Embryonic facial prominence (tissue), 1 donor: ENCODE measurements around the gene ZNF174.

Experiments used
- DNase-seq: peaks from one replicate; pipeline ENCODE4 v3.0.0-alpha.2; 2016; ENCODE audit errors: extremely low spot score

The ZNF174 gene

DNA sequence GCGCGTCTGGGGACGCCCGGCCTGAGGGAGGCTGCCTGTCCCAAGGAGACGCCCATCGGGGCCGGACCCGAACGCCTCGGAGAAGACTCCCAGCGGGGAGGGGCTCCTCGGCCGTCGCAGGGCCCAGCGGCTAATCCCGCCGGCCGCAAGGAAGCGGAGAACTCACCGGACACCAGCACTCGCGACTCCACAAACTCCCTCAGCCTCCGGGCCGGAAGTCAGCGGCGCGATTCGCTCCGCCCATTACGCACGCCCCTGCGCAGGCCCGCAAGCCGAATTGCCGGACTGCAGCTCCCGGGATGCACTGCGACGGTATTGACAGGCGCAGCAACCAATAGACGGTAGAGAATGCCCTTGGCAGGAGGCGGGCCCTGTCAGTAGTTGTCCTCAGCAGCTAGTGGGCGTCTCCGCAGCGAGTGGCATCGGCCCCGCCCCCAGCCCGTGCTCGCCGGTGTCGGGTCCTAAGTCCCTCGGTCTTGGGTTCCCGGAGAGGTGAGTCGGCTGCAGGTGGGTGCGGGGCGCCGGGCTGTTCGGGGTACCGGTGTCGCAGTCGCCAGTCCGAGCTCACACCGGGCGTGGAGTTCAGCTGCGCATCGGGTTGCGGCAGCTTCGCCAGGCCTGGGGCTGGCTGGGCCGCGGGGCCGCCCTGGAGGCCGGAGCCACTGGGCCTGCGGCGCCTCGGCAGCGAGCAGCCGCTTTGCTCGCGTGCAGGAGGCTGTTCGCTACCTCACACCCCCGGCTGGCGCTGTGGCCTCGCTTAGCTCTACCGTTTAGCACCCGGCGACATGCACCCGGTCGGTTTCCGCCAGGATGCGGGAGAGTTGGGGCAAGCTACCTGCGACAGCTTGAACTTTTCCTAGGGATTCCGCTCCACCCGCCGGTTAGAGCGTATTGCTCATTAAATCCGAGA, at the start of gene ZNF174, which contains the start of gene ZSCAN32:
Gene ZNF174, plus strand, starts transcription at position 437 of the 910 bp plus-strand sequence. CDS start 790 bp downstream, outside the sequence.
Gene ZSCAN32, minus strand, starts transcription at position 226 of the 910 bp plus-strand sequence. CDS start 3,447 bp downstream, outside the sequence.
- peak; percentile 98 for DNase-seq

DNA sequence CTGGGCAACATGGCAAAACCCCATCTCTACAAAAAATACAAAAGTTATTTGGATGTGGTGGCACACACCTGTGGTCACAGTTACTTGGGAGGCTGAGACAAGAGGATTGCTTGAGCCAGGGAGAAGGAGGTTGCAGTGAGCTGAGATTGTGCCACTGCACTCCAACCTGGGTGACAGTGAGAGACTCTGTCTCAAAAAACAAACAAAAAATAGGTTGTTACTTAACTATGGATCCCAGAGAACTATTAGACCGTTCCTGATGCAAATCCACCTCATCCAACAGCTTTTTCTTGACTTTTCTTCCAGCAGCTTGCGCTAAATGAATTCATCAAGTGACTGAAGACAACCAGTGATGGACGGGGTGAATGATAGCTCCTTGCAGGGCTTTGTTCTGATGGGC, 45.4 kb upstream of the ZNF174 start, which contains the start of gene OR2C1:
Gene OR2C1, plus strand, starts transcription at position 301 of the 400 bp plus-strand sequence. Its CDS starts 52 bp downstream, at position 353.
- no peak for DNase-seq

DNA sequence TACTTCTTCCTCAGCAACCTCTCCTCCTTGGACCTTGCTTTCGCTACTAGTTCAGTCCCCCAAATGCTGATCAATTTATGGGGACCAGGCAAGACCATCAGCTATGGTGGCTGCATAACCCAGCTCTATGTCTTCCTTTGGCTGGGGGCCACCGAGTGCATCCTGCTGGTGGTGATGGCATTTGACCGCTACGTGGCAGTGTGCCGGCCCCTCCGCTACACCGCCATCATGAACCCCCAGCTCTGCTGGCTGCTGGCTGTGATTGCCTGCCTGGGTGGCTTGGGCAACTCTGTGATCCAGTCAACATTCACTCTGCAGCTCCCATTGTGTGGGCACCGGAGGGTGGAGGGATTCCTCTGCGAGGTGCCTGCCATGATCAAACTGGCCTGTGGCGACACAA, 44.9 kb upstream of the ZNF174 start:
- no peak for DNase-seq

DNA sequence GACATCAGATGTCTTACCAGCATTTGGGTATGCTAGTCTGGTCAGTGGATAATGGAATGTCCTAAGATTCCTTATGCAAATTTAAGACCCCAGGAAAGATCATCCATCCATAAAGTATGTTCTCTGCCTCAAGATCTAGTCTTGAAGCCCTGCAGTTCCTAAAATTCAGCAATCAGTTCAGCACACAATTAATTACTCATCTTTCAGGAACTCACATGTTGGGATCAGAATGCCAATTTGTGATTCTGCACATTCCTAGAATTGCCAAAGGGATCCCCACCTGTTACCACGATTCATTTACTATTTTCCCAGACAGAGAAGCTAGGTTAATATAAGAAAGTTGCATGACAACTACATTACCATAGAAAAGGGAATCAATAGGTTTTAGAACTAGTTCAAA, 42.1 kb upstream of the ZNF174 start:
- DNase-seq, result no peak

DNA sequence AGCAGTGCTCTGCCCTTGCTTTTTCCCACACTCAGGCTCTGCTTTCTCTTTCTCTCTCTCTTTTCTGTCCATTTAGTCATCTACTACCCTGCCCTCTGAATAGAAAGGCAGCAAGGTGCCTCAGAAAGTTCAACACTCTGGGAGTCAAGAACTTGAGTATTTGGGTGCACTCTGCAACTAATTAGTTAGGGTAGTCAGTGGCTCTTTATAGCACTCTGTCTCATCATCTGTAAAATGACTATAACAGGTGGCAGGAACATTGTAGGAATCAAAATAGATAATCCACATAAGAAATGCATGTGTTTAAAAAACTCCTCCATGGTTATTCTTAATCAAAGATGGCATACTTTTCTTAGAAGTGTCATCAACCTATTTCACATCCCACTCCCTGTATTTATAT, 38.1 kb upstream of the ZNF174 start:
- no peak for DNase-seq

DNA sequence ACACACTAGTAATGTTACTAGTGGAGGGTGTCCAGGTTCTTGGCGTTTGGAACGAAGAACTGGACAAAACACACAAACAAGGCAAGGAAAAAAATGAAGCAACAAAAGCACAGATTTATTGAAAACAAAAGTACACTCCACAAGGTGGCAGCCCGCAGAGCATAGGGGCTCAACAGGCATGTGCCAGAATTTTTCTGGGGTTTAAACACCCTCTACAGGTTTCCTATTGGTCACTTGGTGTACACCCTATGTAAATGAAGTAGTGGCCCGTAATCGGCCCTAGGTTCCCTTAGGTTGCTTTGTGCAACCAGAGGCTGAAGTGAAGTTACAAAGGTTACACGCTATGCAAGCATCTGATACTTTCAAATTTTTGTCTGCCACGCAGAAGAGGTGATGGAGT, 37.2 kb upstream of the ZNF174 start:
- no peak for DNase-seq

DNA sequence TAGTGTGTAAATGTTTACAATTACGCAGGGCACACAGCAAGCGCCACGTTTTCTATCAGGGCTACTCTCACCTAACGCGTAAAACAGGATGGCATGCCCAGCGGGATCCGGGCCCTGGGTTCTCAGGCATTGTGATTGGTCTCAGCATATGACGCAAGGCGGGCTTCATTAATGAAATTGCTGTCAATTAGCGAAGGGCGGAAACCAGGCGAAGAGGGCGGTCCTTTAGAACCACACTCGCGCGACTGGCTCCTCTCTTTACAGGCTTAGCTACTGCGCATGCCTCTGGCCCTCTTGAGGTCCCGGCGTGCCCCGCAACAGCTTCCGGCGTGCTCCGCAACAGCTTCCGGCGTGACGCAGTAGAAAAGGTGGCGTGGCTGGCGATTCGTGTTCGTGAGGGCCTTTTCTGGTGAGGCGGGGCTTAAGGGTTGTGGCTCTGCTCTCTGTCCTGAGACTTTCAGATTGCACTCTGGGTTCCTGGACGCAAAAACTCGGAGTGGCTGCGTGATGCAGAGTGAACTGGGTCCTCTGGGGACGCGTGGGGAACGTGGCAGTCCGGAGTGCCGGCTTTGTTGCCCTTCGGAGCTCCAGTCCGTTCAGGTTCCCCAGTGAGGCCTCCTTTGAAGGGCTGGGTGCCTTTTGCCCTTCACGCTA, 36.1 kb upstream of the ZNF174 start:
- peak; percentile 84 for DNase-seq

DNA sequence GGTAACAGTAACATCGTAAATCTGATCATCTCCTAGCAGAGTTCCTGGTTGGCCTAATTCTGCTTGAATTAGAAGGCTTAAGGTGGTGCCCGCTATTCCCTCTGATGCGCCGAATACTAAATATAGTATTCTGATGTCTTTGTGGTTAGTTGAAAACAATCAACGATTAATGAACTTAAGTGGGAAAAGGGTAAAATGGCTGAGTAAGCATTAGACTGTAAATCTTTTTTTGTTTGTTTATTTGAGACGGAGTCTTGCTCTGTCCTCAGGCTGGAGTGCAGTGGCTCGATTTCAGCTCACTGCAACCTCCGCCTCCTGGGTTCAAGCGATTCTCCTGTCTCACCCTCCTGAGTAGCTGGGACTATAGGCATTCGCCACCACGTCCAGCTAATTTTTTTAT, 31.9 kb upstream of the ZNF174 start:
- DNase-seq, result no peak

DNA sequence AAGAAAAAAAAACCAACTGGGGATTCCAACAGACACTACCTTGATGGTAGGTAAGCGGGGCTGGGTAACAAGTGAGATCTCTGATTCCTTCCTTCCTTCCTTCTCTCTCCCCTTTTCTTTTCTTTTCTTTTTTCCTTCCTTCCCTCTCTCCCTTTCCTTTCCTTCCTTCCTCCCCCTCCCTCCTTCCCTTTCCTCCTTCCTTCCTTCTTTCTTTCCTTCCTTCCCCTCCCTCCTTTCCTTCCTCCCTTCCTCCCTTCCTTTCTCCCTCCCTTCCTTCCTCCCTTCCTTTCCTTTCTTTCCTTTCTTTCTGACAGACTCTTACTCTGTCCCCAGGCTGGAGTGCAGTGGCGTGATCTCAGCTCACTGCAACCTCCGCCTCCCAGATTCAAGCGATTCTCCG, 25.3 kb upstream of the ZNF174 start:
- DNase-seq, result no peak

DNA sequence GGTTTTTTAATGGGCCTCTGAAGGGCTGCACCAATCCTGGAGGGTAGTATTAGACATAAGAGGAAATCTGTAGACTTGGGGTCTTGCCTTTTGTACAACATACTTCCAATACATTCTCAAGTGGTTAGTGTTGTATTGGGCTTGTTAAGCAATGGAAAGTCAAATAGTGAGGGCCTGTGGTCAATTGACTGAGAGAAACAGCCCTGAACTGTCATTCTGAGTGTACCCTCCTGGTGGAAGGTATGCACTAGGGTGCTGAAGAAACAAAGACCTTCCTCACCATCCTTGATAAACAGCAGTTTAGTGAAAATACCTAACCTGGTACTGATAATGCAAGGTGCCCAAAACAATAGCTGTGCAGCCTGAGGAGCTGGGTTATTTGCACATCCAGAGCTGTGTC, 23.1 kb upstream of the ZNF174 start:
- no peak for DNase-seq

DNA sequence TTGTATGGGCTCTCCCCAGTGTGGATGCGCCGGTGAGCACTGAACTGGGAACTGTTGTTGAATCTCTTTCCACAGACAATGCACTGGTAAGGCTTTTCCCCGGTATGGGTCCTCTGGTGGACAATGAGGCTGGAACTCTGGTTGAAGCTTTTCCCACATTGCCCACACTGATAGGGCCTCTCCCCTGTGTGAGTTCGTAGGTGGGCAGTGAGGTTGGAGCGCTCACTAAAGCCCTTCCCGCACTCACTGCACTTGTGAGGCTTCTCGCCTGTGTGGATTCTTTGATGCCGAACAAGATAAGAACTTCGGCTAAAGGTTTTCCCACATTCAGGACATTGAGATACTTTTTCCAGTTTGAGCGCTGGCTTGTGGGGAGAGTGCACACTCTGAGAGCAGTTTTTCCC, 18.0 kb upstream of the ZNF174 start:
- DNase-seq, result no peak

DNA sequence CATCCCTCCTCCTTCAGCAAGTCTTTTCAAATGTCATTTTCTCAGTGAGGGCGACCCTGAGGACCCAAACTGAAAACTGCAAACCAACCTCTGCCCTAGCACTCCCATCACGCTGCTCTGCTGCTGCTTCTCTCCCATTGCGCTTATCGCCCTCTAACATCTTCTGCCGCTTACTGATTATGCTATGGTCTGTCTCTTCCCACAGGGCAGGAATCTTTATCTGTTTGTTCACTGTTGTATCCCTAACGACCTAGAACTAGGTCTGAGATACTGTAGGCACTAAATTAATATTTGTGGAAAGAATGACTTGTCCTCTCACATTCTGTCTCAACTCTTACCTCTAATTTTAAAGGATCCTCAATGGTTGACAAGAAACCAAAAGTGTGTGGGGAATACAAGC, 12.7 kb upstream of the ZNF174 start:
- no peak for DNase-seq

DNA sequence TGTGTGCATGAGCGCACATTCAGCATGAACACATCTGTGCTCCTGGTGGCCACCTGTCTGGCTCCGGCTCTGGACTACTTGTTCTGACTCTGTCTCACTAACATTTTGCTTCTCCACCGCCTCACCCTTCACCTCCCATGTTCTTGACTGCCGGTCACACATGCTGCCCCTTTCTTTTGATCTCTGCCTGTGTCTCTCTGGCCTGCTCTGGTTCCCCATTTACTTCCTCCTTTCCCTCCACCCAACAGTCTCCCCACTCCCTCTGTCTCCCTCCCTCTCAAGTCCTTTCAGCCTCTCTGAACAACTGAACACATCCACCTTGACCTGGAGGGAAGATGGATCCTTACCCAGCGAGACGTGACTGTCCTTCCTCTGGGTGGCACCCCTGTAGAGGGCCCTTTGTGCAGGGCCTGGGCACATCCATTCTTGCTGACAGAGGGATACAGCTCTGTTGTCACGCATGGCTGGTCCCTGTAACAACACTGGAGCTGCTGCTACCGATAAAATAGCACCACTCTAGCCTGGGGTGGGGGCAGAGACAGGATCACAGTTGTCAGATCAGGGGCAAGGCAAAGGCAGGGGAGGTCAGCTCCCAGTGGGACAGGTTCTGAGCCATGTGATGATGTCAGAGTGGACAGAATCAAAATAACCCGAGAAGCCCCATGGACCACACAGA, 11.2 kb upstream of the ZNF174 start:
- no peak for DNase-seq

DNA sequence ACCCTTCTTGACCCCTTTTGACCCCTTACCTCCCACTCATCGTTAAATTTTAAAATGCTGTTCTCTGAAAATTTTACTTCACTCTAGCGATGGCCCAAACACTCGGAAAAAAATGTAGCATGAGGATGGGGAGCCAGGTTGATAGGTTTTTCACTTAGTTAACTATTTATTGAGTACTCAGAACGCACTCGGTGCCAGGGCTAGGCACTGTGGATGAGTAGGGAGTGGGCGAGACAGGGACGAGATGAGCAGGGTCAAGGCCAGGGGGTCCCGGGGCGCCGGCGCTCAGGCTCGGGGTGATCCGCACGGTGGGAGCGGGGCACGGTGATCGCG, 603 bp upstream of the ZNF174 start:
- DNase-seq, result no peak

DNA sequence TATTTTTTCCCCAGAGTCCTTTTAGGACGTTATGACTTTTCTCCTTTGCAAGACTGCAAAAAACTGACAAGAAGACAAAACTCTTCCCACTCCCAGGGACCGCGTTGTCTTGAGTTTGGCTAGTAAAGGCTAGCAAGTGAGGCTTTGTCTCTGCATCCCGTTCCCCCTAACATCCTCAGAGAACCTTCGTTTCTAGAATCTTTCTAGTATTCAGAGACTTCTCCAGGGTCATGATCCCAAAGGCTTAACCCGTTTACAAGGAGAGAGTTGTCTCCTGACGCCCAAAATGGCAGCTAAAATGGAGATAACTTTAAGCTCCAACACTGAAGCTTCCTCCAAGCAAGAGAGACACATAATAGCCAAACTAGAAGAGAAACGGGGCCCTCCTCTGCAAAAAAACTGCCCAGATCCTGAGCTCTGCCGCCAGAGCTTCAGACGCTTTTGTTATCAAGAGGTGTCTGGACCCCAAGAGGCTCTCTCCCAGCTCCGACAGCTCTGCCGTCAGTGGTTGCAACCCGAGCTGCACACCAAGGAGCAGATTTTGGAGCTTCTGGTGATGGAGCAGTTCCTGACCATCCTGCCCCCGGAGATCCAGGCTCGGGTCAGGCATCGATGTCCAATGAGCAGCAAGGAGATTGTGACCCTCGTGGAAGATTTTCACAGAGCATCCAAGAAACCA, 843 bp downstream of the ZNF174 start:
- DNase-seq, result peak; percentile 6

DNA sequence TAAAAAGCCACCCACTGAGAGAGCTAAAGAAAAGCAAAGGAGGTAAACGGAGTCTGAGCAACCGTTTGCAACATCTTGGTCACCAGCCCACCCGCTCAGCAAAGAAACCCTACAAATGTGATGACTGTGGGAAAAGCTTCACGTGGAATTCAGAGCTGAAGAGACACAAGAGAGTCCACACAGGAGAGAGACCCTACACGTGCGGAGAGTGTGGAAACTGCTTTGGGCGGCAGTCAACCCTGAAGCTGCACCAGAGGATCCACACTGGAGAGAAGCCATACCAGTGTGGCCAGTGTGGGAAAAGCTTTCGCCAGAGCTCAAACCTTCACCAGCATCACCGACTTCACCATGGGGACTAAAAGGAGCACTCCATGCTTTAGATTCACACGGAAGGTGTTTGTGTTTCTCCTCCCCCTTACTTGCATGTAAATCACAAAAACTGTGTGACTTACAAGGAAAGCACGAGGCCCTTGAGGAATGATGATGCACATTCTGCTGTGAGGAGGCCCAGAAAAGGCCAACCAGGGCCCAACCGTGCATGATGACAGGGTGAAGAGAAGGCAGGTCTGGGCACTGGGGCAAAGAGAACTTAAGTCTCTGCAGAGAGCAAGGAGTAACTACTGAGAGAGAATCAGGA, 7.7 kb downstream of the ZNF174 start:
- no peak for DNase-seq

DNA sequence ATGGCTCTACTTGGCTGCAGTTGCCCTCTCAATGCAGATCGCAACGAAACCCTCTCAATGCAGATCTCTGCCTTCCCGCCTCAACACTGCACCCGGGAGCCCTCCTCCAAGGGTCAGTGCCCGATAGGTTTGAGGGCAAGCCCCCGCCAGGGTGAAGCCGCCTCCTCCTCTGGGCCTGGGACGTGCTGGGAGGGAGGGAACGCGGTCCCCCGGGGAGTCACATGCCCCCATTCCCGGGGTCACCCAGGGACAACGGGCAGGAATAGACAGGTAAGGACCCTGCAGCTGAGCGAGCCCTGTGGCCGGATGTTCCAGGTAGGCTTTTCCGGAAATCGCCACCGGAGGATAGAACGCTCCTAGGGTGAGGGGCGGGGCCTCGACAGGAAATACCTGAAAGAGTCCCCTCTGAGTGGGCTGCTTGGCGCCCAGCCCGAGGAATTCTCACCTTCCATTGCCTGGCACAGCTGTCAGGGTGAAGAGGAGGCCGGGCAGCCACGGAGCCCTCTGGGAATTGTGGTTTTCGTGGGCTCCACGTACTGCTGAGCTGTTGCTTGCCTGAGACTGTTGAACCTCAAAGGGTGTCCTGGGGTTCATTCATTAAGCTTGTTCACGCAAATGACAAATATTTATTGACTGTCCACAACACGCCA, 12.8 kb downstream of the ZNF174 start:
- no peak for DNase-seq

DNA sequence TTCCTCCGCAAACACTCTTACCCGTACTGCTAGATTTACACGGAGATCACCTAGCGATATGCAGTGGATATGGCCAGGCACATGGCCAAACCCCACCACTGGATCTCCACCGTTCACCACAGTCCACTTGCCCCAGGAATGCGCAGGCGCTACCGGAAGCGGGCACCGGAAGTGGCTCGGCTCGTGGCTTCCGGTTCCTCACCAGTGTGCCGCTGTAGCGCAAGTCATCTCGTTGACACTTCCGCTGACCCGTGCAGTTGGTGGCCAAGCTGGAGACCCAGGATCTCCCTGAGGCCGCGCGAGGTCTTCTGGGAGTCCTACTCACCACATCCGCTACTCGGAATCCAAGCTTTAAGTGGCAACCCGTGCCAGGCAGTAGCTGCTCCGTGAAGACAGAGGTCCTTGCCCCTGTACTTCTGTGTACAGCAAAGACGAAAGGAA, 30.8 kb downstream of the ZNF174 start:
- no peak for DNase-seq

DNA sequence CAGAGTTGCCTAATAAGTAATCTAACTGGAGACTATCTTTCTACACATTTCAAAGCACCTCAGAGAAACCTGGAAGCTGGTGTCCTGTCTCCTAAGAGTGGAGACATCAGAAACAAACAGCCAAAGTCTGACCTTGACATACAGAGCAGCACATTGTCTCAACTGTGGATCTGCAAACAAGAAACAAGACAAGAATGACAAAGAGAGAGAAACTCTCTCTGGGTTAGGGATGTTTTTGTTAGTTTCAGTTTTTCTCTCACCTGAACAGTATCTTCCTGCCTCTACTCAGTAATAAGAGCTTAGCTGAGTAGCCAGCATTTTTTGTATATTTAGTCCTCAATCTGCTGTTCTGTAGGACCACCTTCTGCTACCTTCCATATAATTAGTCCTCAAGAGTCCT, 33.4 kb downstream of the ZNF174 start:
- no peak for DNase-seq

DNA sequence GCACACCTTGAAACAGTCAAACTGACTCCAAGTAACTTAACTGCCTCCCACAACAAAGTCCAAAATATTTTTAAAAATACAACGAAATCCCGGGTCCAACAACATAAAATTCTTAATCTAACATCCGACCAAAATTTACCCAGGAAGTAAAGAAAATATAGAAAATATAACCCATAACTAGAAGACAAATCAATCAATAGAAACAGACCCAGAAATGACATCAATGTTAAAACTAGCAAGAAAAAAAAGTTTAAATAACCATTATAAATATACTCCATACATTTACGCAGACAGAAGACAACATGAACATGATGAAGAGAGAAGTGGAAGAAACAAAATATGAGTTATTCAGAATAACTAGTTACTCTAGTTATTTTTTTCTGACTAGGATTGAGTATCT, 38.6 kb downstream of the ZNF174 start:
- no peak for DNase-seq
